HG03097 (cell line): ENCODE results near the gene LRRTM1.

Experiments used
- ATAC-seq: cut with Tn5 transposase; IDR thresholded peaks from one replicate; pipeline ENCODE4 v1.9.1; 2021; ENCODE audit not compliant: unreplicated experiment, low FRiP score

Gene LRRTM1

GRCh38 chr2:80252294-80252986, 52.1 kb downstream of the LRRTM1 start:
- no peak for ATAC-seq
